GM19035 (cell line): ENCODE results near the gene SAMSN1.
A peak's percentile ranks its signal among the peaks of the same experiment; 100 is the strongest.

Experiments
- ATAC-seq: cut with Tn5 transposase; IDR thresholded peaks from one replicate; pipeline ENCODE4 v1.9.1; 2021; ENCODE audit not compliant: unreplicated experiment

Gene SAMSN1

GRCh38 chr21:14487490-14488432 lies 58.4 kb downstream of the SAMSN1 start:
- no peak for ATAC-seq

GRCh38 chr21:14486869-14487268 lies 59.2 kb downstream of the SAMSN1 start:
- ATAC-seq = no peak

- ATAC-seq = no peak
Measured at GRCh38 chr21:14484188-14485009, 61.7 kb downstream of the SAMSN1 start.

GRCh38 chr21:14483296-14483695 lies 62.8 kb downstream of the SAMSN1 start:
- no peak for ATAC-seq

GRCh38 chr21:14482165-14482564 lies 64.0 kb downstream of the SAMSN1 start:
- no peak for ATAC-seq

- ATAC-seq = no peak
Measured at GRCh38 chr21:14480411-14481031, 65.6 kb downstream of the SAMSN1 start.

GRCh38 chr21:14479241-14479786 lies 66.8 kb downstream of the SAMSN1 start:
- no peak for ATAC-seq

- no peak for ATAC-seq
Measured at GRCh38 chr21:14477841-14478240, 68.3 kb downstream of the SAMSN1 start.

- ATAC-seq = no peak
Measured at GRCh38 chr21:14477133-14477532, 69.0 kb downstream of the SAMSN1 start.

- ATAC-seq = no peak
Measured at GRCh38 chr21:14474995-14475394, 71.1 kb downstream of the SAMSN1 start.

- ATAC-seq = no peak
Measured at GRCh38 chr21:14469641-14470040, 76.5 kb downstream of the SAMSN1 start.

- no peak for ATAC-seq
Measured at GRCh38 chr21:14466715-14467114, 79.4 kb downstream of the SAMSN1 start.

GRCh38 chr21:14457762-14458161 lies 88.4 kb downstream of the SAMSN1 start:
- no peak for ATAC-seq

- no peak for ATAC-seq
Measured at GRCh38 chr21:14456911-14457310, 89.2 kb downstream of the SAMSN1 start.

- ATAC-seq = peak; percentile 75
Measured at GRCh38 chr21:14454016-14455009, 91.8 kb downstream of the SAMSN1 start.

GRCh38 chr21:14453339-14454015 lies 92.6 kb downstream of the SAMSN1 start:
- ATAC-seq = peak; percentile 84

GRCh38 chr21:14452727-14453241 lies 93.3 kb downstream of the SAMSN1 start:
- ATAC-seq = peak; percentile 6

- no peak for ATAC-seq
Measured at GRCh38 chr21:14452031-14452726, 93.9 kb downstream of the SAMSN1 start.
